ENCODE data around the gene FUNDC1. TPM values are rescaled to one million over a fixed set of nuclear protein-coding genes. Genes with fewer than 3 reads are reported as not detected.

The FUNDC1 gene
- total RNA-seq (2021), result 19.8 and 20.9 TPM in 2 replicates
- long read RNA-seq, transcript FUNDC1-201 (5 exons, 1,196 nt), result major isoform, 27 of 40 reads
- long read RNA-seq, transcript FUNDC1-202 (4 exons, 1,069 nt), result minor isoform, 7 of 40 reads
- long read RNA-seq, partial matches to known transcripts, result 0 of 40 reads
- long read RNA-seq, other reads (novel, unspliced or antisense), result 6 of 40 reads

- Histone ChIP-seq H4K5ac (ENCODE audit: insufficient read length, low read depth, low read length) (peak within 1 kb of the TSS; percentile 47), H2BK120ac (ENCODE audit: low read depth, low read length, poor library complexity, severe bottlenecking) (no peak within 1 kb of the TSS), H3K18ac (ENCODE audit: insufficient read length, low read depth, low read length) (peak within 1 kb of the TSS; percentile 72), H3K23me2 (ENCODE audit: insufficient read length, low read depth, low read length, poor library complexity, severe bottlenecking) (no peaks in the 10 kb centered on the region), H3K14ac (ENCODE audit: insufficient read depth, low read length) (peak within 1 kb of the TSS; percentile 85), H3K9ac (ENCODE audit: extremely low read depth, insufficient read length, low read length) (peak within 1 kb of the TSS; percentile 80), H2BK12ac (ENCODE audit: insufficient read length, low read depth, low read length) (no peak within 1 kb of the TSS), H2AK5ac (ENCODE audit: insufficient read length, low read length) (no peak within 1 kb of the TSS), H3K4me1 (ENCODE audit: insufficient read depth, low read length) (no peaks in the 10 kb centered on the region; the same call in 1 of the 2 replicates), H3K27ac (ENCODE audit: insufficient read length, low read depth, low read length) (no peak within 1 kb of the TSS), H3K79me1 (ENCODE audit: insufficient read depth, low read depth, low read length, poor library complexity, severe bottlenecking) (no peaks in the 10 kb centered on the region), H2BK5ac (ENCODE audit: insufficient read length, low read length) (no peak within 1 kb of the TSS), H3K9me3 (ENCODE audit: control insufficient read depth, low read depth, low read length) (peaks cover 27% of the 10 kb centered on the region), H4K20me1 (ENCODE audit: control insufficient read depth, insufficient read depth, insufficient read length) (no peaks in the 10 kb centered on the region), H3K27me3 (ENCODE audit: insufficient read depth, low read length) (no peaks in the 10 kb centered on the region), H3K4ac (ENCODE audit: low read depth, low read length) (no peak within 1 kb of the TSS), H3T11ph (ENCODE audit: low read length) (no peak within 1 kb of the TSS), H2AFZ (ENCODE audit: low read length) (peak within 1 kb of the TSS; percentile 60), H3K23ac (ENCODE audit: insufficient read length, low read depth, low read length) (no peak within 1 kb of the TSS), H3K79me2 (ENCODE audit: insufficient read depth, low read length) (peaks cover 5% of the 10 kb centered on the region; the same call in 1 of the 2 replicates), H2BK20ac (ENCODE audit: low read depth, low read length, poor library complexity, severe bottlenecking) (no peak within 1 kb of the TSS), H4K91ac (ENCODE audit: insufficient read length, low read depth, low read length) (no peak within 1 kb of the TSS), H2BK15ac (ENCODE audit: low read depth, low read length) (no peak within 1 kb of the TSS), H3K4me2 (ENCODE audit: insufficient read depth, insufficient read length, low read length) (peak within 1 kb of the TSS; percentile 68), H3K56ac (ENCODE audit: insufficient read length, low read depth, low read length) (no peak within 1 kb of the TSS), H4K8ac (replicated peaks; ENCODE audit: insufficient read length, low read depth, low read length) (no peak within 1 kb of the TSS)
- Mint-ChIP-seq H3K36me3 (ENCODE audit: insufficient read depth in 1 of 3, low read depth in 3 of 3) (peaks cover 12 to 21% (median 20%) of the 10 kb centered on the region in 3 experiments), H3K27ac (peak within 1 kb of the TSS; percentile 91 to 98 (median 95)), H3K4me1 (peaks cover 15 to 23% of the 10 kb centered on the region in 2 experiments), H3K9me3 (peaks cover 65 to 73% of the 10 kb centered on the region in 2 experiments), H3K27me3 (ENCODE audit: low read depth) (no peaks in the 10 kb centered on the region; the same call in 1 of the 2 replicates), H3K4me3 (peak within 1 kb of the TSS; percentile 86 to 92)
- no CpG with 5 or more reads among the region's 35 CpGs for WGBS (ENCODE audit: extremely low coverage, insufficient read length, low lambda C conversion rate)
- peak; percentile 96 for DNase-seq
- TF ChIP-seq, protein P1, sequence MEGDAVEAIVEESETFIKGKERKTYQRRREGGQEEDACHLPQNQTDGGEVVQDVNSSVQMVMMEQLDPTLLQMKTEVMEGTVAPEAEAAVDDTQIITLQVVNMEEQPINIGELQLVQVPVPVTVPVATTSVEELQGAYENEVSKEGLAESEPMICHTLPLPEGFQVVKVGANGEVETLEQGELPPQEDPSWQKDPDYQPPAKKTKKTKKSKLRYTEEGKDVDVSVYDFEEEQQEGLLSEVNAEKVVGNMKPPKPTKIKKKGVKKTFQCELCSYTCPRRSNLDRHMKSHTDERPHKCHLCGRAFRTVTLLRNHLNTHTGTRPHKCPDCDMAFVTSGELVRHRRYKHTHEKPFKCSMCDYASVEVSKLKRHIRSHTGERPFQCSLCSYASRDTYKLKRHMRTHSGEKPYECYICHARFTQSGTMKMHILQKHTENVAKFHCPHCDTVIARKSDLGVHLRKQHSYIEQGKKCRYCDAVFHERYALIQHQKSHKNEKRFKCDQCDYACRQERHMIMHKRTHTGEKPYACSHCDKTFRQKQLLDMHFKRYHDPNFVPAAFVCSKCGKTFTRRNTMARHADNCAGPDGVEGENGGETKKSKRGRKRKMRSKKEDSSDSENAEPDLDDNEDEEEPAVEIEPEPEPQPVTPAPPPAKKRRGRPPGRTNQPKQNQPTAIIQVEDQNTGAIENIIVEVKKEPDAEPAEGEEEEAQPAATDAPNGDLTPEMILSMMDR (conservative IDR thresholded peaks at IDR 0.05), result peak; percentile 61
Observed at GRCh38 chrX:44542567-44543325, at the start of gene FUNDC1. Gene FUNDC1, minus strand, starts transcription at chrX:44542859. Its CDS starts 27 bp downstream, at chrX:44542832.
